Measurements from ENCODE around the gene MEGF9.

The MEGF9 gene

GRCh38 chr9:120619751-120620655 lies 94.3 kb downstream of the MEGF9 start:
- peak; percentile 67 for DNase-seq

GRCh38 chr9:120616966-120617935 lies 97.0 kb downstream of the MEGF9 start:
- DNase-seq: no peak

DNA sequence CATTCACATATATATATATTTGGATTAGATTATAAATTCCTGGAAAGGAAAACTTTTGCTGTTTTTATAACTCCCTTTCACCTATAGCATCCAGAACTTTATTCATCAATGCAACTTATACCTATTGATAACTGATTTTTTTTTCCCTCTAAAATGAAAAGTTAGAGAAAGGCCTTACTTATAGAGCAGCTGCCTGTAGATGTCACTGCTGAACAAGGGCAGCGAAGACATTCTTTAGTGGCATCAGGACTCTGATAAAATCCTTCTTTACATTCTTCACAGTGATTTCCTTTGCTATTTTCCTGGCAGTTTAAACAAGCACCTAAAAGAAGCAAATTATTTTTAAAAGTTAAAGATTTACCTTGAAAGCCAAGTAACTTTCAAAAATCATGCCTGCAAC lies 102.1 kb downstream of the MEGF9 start:
- DNase-seq: no peak

- no peak for DNase-seq
These were observed 102.6 kb downstream of the MEGF9 start for GRCh38 chr9:120611690-120612068.

- no peak for DNase-seq
These were observed 103.1 kb downstream of the MEGF9 start for GRCh38 chr9:120610975-120611689.

- DNase-seq: no peak
These were observed 104.6 kb downstream of the MEGF9 start for GRCh38 chr9:120609636-120610035.

- no peak for DNase-seq
These were observed 105.8 kb downstream of the MEGF9 start for GRCh38 chr9:120608421-120608820.

- DNase-seq: no peak
These were observed 110.7 kb downstream of the MEGF9 start for GRCh38 chr9:120603591-120603990.

GRCh38 chr9:120603010-120603409 lies 111.3 kb downstream of the MEGF9 start:
- no peak for DNase-seq

DNA sequence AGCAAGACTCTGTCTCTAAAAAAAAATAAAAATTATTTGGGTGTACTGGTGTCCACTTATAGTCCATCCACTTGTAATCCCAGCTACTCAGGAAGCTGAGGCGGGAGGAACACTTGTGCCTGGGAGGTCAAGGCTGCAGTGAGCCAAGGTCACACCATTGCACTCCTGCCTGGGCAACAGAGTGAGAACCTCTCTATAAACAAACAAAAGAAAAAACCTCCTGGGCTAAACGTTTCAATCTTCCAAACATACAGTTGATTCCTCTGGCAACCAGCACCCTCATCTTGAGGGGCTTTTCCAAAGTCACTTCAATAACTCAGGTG lies 120.4 kb downstream of the MEGF9 start:
- no peak for DNase-seq

- DNase-seq: no peak
These were observed 120.9 kb downstream of the MEGF9 start for GRCh38 chr9:120593250-120593954.

- DNase-seq: no peak
These were observed 122.1 kb downstream of the MEGF9 start for GRCh38 chr9:120592210-120592609.

GRCh38 chr9:120587328-120587727 lies 126.9 kb downstream of the MEGF9 start:
- no peak for DNase-seq

DNA sequence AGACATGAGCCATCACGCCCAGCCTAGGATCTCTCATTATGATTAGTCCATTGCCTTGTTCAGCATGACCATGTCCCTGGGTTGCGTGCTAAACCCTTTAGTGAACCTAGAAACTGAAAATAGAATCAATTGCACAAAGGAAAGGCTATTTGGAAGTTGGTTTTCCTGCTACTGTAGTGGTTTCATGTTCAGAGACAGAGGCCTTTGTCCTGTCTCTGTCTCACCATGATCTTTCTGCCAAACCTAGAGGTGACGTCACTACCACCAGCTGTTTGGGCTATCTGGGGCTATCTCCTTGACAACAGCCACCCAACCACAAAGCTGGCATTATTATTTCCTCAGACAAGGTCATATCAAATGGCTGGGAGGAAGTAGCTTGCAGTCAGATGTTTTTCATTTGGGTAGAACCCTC lies 130.3 kb downstream of the MEGF9 start:
- DNase-seq: peak; percentile 8

DNA sequence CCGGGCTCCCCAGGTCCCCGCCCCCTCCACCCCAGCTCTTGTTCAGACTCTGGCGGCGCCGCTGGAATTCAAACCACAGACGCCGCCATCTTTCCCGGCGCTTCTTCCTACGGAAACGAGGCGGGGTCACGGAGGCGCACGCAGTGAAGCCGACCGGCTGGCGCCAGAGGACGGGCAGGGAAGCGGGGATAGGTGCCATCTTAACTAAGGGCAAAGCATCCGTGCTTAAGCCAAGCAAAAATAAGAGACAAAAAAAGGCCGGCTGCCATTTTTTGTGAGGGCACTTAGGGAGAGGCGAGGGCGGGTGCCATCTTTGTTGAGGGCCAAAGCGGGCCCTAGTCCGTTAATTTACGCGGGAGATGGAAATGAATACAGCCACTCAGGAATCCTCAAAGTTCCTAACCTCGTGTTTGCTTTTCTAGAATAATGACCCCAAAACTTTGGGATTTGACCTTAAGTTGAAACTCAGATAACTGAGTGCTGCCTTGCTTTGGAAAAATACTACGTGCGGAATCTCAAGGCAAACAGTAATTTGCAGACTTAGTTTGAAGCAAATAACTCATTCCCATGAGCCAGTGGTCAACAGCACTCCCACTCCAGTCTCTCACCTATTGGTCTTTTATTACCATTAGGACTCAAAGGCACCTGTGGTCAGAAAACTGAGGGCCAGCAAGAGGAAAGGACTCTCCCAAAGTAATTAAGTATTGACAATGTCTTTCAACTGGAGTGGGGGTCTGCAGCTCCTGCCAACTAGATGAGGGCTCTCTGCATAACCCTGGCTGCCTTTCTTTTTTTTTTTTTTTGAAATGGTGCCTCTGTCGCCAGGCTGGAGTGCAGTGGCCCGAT lies 134.0 kb downstream of the MEGF9 start, which contains the start of gene CDK5RAP2:
TSS of gene CDK5RAP2 (minus strand) at position 117 of the 846 bp plus-strand sequence. CDS start 189 bp downstream, outside the sequence.
- peak; percentile 93 for DNase-seq

DNA sequence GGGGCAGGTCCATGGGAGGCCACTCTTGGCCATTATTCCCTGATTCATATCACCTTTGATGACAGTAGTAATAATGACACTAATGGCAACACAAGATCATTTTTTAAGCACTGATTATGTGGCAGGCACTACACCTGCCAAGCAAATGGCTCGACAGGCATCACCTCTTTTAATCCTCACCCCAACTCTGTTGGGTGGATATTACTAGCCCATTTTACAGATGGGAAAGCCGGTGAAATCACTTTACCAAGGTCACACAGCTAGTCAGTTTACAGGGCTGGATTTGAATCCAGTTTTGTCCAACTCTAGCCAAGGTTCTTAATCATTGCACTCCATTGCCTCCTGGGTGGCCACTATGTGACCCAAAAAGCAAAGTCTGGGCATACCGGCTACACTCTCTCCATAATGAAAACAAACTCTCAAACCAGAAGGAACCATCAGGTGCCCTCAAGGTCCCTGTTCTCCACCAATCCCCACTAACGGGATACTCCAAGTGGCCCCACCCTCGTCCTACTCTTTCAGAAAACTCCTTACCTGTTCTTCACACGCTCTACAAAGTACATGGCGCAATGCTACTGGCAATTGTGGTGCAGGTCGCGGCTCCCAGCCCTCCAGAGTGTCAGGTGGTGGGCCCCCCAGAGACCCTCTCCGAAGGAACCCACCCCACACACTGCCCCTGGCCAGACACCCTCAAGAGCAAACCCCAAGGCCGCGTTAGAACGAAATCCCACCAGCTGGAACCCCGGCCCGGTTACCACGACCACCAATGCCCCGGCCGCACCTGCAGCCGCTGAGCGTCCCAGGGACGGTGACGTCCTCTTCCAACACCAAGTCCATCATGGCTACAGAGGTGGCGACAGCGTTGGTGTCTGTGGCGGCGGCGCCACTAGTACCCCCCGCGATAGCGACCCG lies 134.9 kb downstream of the MEGF9 start:
- DNase-seq: no peak

- DNase-seq: no peak
These were observed 139.8 kb downstream of the MEGF9 start for GRCh38 chr9:120574473-120574872.

- DNase-seq: no peak
These were observed 141.8 kb downstream of the MEGF9 start for GRCh38 chr9:120572472-120572871.

DNA sequence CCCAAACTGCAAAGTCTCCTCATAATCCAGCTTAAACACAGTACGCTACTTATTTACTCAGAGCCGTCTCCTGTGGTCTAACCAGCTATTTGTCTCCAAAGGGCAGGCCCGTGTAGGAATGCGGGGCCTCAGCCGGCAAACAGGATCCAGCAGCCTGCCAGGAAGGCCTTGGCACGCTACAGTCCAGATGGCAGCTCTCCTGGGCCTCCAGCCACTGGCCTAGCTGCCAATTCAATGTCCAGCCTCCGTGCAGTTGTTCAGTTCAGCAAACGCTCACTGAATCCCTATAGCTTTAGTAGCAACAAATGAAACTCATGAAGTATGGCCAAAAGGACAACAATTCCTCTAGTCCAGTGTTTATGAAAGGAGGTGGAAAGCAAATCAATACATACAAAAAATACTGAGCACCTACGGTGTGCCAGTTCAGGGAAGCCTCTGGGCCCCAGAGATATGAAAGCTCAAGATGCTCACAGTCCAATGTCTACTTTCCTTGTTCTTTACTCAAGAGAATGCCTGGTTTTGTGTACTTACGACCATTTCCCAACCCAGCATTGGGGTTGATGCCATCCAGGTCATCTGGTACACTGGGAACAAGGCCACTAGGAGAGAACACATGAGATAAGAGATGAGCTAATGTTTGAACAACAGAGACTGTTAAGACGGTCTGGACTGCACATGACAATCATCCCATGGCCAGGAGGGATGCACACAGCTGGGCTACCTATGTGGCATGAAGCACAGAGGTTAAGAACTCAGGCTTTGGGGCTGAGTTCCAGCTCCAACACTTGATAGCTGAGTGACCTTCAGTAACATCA lies 142.6 kb downstream of the MEGF9 start:
- DNase-seq: no peak

Measured in stimulated activated CD4-positive, alpha-beta T cell treated with anti-CD3 and anti-CD28 coated beads, Interleukin-4, amount 100 ng/mL, for 24 hours (primary cell).